ENCODE data around the gene PDE1C.

The PDE1C gene

DNA sequence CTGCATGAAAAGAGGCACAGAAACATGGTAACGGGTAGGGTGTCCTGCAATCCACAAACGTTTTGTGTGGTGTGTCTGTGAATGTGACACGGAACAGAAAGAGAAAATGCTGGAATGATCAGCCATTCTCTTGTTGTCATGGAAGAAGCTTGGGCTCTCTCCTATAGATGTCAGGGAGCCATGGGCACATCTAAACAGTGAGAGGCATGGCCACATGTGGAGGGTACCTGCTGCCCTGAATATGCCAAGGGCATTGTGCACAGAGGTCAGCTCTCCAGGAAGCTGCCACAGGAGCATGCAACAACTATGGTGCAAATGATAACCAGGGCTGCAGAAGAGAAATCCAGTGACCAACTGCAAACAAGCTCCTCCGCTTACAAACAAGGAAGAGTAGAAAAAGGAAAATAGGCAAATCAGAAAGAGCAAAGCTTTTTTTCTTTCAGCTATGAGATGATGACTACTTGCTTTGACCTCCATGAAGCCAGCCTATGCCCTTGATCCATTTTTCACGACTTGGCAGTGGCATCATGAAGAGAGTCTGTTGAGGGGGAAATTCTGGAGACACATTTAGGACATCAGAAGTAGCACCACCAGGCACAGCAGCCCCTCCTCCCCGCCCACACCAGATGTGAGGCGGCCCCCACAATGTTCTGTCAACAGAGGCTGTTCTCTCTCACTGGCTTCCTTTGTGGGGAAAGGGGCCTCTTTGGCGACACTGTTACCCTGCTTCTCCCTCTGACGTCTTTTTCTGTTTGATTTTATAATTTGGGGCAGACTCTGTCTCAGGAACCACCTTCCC is 4.8 kb upstream of the PDE1C start:
- no peak for DNase-seq

DNA sequence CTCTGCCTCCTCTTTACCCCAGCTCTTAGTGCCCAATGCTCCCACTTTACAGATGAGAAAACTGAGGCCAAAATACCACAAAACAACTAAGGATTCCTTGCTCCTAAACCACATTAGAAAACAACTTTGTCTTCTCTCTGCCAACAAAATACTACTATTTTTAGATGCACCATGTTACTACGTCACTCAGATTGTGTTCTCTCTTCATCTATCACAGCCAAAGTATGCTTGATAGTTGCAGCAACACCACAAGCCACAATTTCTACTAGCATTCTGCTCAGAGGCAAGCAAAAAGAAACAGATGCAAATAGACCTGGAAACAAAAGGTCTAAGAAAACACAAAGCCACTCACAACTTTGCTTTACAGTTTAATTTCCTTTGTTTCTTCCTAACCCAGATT is 3.3 kb upstream of the PDE1C start:
- no peak for DNase-seq

DNA sequence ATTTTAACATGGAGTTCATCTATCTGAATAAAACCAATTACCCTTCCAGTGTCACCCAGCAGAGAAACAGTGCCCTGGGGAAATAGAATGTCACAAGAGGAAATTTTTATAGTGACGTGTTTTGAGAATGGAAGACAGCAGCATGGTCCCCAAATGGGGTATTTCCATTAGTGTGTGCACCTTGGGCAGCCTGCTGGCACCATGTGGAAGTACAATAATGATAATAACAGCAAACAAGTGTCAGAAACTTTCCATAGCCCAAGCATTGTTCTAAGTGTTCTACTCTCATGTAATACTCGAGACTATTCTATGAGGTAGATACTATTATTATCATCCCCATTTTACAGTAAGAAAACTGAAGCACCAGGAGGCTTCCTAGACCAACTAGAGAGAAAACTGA is 2.2 kb upstream of the PDE1C start:
- no peak for DNase-seq

DNA sequence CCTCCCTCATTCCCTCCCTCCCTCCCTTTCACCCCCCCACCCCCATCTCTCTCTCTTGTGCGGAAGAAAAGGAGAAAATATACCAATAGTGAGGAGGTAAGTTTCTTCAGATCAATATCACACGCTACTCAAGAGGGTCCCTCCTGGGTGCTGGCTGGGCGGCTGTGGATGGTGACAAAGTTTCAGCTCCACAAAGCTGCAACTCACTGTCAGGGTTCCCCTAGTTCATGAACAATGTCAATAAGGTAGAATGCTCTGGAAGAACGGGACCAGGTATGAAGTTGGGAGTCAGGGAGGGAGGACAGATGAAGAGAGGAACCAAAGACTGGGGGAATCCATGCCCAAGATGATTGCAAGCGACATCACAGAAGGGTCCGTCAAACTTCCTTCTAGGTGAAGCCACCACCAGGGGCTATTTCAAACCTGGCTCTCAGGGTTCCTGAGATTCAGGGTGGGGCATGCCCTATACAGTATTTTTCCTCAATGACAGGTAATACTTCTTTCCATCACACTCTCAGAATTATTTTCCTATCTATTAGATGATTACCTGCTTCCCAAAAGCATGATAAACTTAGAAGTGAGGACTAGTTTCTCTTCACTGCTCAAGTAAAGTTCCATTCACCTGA is 1.4 kb upstream of the PDE1C start:
- no peak for DNase-seq

DNA sequence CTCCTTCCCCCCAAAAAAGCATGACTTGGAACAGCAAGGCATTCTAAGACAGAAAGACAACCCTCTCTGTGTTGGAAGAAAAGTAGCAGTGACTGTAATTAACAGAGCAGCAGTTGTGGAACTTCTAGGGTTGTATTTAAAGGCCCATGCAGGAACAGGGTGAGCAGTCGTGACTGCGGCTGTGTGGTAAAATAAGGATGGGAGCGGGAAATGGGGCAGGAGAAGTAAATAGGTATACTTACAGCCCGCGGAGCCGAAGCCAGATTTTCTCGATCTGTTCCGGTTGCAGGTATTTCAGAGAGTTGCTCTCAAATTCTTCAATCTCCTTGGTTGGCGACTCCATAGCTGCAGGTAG is 179 bp downstream of the PDE1C start:
- DNase-seq = no peak

DNA sequence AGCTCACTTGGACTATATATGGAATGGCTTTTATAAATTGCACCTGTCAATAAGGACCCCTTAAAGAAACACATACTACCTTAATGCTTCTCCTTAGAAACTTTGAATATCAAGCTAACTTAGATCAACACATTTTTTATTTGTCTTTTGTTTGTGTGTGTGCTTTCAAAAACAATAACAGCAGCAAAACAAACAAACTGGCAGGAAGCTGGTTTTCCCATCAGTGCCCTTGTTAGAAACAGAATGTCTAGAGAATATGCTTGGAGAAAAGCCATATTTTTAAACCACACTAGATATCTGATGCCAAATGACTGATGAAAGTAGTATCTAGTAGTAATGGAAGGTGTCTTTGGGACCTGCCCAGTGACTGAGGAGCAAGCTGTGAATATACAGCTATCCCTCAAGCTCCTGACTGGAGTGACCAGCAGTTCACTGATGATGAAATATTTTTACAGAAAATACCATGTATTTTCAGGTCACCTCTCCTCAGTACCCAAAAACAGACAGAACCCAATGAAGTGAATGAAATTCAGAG is 1.0 kb downstream of the PDE1C start:
- DNase-seq = no peak

DNA sequence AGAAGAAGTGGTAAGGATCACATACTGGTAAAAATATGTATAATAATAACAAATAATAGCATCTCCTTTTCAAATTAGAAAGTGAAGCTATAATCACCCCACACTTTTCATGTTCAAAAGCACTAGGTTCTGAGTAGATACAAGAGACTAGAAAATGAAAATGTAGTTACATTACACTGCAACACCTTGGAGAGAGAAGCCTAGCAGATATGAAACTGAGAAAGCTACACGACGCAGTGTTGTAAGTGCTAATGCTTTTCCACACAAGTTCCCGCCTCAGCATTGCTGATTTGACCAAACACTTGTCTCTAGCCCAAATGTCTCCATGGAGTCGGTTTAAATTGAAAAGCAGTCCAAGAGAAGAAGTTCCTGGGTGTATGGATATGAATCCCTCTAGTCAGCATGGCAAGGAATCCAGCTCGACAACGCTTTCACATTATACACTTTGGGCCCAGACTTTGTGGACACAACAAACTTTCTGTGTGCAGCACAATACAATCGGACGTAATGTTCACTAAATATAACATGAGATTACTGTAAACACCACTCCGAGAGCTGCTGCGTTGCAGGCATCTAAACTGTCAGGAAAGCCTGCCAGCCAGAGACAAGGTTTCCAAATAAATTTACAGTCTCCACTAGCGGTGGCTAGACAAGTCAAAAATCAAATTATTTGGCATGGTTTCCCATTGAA is 1.7 kb downstream of the PDE1C start:
- no peak for DNase-seq

DNA sequence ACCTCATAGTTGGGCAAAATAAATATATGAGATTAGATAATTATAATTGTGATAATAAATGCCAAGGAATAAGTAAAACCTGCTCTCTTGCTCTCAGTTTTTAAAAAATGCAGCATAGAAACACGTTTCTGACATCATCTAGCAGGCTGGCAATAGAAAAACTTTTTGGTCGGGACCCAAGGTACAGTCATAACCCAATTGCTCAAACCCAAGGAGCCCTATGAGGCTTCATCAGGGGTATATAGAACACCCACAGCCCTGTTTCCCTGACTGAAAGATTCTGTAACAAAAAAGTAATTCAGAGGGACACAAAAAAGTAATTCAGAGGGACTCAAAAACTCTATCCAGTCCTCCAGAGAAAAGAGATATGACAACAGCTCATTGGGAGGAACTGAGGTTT is 3.8 kb downstream of the PDE1C start:
- DNase-seq = no peak

DNA sequence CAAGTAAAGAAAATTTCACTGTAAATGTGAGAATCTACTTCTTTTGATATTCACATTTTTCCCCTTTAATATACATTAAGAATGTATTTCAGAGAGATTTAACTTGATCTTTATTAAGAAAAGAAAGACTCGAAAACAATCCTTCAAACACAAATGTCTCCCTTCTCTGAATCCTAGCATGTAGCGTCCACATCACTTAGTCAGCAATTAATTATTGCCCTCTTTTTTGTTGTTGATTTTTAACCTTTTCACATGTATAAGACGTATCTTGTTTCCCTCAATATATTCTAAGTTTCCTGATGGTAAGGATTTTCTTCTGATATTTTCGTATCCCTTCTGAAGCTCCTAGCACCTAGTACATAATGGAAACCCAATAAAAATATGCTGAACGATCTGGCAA is 6.6 kb downstream of the PDE1C start:
- no peak for DNase-seq

DNA sequence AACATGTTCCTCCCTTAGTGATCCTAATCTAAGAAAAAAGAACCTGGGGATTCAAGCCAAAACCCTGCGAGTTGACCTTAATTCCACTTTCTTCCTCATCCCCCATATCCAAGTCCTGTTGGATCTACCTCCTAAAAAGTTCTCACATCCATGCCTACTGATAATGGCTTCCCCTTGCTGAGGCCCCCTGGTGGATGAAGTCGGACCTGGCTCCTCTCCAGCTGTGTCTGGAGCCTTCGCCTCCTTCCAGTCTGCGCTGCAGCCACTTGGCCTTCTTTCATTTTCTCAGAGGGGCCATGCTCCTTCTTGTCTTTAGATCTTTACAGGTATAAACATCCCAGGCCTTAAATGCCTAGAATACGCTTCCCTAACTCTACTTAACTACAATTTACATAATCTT is 8.1 kb downstream of the PDE1C start:
- no peak for DNase-seq

DNA sequence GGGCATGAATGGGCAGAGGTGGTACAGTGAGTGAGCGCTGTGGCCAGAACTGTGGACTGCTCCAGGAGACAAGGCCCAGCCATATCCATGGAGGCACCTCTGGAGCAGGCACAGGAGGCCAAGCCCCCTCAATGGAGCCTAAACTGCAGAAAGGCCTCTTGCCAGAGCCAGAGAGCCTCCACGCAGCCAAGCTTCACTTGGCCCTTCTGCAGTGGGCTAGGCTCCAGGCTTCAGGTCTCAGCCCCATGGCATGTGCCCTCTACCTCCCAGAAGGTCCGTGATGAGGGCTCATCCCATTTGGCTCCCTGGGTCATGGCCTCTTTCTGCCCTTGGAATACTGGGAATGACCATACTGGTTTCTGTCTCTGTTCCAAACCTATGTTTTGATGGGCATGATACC is 8.9 kb downstream of the PDE1C start:
- DNase-seq = no peak

DNA sequence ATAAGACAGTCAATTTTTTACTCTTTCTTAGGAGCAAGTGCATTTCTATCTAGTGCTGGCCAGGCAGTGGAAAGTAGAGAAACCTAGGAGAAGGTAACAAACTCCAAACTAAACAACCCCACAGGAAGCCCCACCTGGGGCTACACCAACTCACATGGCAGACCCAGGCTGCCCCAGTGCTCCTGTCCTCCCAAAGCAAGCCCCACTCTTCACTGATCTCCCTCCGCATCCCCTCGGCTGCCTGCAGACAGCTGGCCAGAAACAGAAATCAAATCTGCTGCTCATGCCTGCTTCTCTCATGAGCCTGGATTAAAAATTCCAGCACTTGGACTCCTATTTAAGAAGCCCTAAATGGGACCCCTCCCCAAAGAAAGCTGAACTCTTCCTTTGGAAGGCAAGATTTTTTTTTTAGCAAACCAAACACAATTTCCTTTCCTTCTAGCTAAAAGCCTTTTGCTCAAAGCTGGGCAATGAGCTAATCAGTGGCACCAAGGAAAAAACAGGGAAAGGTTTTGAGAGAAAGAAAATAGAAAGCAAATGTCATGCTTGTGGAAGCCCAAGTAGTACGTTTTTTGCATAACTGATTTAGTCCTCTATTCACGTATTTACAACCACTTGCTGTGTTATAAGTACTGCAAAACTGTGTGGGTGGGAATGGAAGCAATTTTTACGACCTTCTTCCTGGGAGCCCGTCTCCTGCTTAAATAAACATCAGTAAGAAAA is 10.8 kb downstream of the PDE1C start:
- no peak for DNase-seq

DNA sequence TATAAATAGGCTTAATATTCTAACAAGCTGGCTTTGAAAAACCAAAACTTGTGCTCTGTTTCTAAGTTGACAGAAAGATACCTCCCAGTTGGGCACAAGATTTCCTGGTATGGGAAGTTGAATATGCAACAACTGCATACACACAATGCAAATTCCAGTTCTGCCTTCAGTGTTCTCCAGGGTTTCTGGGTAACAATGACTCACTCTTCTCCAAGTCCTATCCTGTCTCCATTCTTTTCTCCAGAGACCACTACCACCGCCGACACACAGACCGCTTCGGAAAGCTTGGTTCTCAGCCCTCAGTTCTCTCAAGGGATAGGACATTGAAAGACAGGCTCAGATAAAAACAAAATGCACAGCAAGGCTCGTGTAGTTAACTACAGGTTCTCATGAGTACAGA is 12.2 kb downstream of the PDE1C start:
- DNase-seq = no peak

DNA sequence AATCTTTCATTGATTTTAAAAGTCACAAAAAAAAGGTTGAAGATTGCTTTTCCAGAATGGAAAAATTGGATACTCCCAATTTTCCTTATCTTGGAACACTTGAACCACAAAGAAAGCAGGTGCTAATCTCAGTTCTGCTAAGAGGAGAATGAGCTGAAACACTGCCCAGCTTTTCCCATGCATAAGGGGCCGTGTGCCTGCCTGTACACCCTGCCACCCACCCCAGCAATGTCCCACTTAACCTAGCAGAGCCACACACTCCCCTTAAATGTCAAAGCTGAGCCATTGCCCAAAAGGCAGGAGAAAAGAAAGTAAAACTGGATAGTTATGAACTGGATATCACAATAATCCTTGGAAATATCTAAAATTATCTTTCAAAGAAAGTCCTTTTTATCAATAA is 13.4 kb downstream of the PDE1C start:
- DNase-seq = no peak

DNA sequence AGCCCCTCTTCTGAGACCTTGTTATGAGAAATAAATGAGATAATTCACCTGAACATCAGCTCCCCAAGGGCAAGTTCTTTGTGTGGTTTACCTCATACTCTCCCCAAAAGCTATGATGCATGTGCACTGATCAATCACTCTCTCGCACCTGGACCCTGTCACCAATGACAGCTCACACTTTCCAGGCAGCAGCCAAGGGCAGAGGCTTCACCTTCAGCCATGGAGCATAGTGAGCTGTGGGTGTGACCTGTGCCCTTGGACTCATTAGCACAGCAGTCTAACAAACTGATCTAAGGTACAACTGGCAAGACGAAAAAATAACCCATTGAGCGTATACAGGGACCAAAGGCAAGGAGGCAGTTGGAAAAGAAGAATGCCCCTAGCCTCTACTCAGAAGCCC is 17.0 kb downstream of the PDE1C start:
- DNase-seq = no peak

DNA sequence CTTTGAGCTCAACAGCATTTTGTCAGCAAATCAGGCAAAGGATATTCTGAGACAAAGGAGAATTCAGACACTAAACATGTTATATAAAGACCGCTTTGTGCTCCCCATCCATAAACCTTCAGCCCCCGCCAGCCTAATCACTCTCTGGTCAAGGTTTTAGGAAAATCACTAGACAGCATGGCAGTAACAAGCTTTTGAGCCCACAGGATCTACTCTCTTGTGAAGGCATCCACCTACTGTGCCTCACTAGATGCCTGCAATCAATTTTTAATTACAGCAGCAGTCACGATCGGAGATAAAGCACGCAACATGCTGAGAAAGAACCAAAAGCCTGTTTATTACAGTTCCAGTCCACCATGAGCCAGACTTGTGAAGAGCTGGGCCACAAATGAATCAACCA is 19.1 kb downstream of the PDE1C start:
- no peak for DNase-seq

DNA sequence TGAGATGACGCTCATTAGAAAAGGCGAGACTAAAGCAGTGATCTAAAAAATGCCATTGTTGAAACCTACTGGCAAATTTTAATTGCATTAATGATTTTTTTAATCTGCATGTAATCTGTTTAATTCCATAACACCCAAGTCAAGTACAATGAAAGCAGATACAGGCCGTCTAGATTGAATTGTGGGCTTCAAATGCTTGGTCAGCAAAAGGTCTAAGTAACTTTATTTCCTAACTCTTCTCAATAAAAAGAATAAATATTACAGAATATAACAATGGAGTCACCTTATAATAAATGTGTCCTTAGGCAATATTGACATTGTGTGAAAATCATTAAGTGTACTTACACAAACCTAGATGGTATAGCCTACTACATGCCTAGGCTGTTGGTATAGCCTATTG is 20.6 kb downstream of the PDE1C start:
- no peak for DNase-seq

DNA sequence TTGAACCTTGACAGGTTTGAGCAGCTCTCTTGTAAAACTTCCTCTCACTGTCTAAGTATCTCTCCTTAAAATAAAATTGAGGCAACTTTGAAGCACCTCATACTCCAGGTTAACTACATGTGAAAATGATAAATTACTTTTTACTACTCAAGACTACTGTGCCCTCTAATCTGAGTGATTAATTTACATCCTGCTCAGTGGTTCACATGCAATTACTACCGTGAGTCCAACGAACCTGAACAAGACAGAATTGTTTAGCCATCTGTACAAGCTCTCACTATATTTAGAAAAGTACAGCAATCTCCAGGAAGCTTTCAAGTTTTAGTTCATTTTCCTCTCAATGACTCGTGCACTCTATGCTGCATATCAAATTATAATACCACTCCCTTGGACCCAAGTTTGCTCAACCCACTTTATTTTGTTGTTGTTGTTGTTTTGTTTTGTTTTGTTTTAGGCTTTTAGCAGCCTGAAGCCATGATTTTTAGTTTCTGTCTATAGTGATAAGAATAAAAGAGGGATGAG is 21.2 kb downstream of the PDE1C start:
- DNase-seq = no peak

DNA sequence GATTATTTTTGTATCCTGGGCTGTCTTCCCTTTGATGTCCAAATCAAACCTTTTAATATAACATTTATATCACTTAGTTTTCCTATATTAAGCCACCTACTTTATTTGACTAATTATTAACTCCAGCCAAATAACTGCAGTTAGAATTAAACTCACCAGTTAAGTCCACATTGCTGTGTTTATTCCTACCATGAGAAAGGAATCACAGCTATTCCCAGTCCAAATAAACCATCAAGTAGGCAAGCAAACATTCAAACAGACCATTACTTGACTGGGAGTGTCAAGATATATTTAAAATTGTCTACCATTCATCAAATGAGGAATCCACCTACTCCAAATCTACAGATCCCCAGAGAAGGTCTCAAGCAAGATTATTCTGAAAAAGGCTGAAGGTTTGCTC is 22.4 kb downstream of the PDE1C start:
- no peak for DNase-seq

DNA sequence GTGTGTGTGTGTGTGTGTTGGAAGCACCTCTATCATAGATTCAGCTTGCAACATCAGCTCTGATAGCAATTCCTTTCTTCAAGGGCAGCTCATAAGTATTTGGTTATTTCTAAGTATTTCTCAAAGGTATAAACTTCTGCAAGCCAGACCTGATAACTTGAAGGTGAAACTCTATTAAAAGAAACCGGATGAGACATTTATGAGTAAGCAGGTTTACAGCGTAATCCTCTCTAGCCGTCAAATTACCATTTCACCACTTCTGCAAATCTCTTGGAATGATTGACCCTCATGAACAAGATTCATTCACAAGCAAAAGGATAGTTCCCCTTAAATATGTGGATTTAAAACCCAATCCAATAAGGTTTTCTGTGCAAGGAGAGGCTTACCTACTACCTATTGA is 23.1 kb downstream of the PDE1C start:
- no peak for DNase-seq

DNA sequence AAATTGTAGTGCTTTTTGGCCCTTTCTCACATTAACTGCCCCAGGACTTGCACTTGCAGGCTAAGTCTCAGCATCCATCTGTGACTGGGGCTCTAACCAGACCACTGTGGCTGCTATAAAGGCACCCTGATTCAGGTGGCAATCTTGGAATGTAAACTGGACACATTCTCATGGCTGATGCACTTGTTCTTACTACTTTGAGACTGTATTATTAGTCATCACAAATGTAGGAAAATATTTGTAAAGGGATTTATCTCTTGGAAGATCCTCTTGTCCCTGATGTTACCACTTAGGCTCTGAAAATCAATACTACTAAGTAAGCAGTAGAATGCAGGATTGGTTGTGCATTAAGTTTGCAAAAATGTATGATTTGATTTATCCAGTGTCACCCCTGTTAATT is 25.0 kb downstream of the PDE1C start:
- no peak for DNase-seq

DNA sequence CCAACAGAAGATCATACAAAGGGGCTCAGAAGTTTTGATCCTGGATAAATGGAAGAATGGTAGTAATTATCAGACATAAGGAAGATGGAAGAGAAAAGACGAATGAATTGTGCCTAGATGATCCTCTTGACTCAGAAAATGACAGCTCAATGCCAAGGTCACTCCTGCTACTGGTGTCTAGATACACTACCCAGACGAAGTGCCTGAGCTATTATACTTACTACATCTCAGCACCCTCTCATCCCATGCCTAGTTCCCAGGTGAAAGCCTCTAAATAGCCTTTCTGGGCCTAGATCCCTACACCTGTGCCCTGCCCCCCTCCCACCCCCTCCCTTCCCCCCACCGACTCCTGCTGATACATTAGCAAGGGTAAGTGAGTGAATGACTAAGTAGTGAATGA is 25.5 kb downstream of the PDE1C start:
- DNase-seq = no peak

DNA sequence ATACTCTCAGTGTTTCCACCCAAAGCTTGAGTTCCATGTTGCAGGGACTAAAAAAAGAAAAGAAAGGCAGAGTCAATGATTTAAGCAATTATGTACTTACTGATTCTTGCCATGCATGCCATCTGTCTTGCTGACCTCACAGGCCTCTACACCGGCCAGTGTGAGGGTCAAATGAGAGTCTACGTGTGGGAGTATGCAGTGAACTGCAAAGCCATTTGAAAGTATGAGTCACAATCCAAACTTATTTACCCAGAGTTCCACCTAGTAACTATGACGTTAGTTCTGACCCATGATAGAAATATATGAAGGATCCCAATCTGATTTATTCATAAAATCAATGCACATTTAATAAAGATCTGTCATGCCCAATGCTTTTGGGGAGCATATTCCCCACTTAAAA is 26.5 kb downstream of the PDE1C start:
- DNase-seq = no peak

All from activated CD4-positive, CD25-positive, alpha-beta regulatory T cell (primary cell).